Ishikawa (cell line): Measurements from ENCODE around the gene JAML.

ENCODE experiments used
- CEBPB ChIP-seq: IDR thresholded peaks from 2 replicates; pipeline ENCODE4 v1.6.1; 2012
- CREB1 ChIP-seq: IDR thresholded peaks from 2 replicates; pipeline ENCODE4 v1.6.1; 2012; ENCODE audit warnings: low read depth
- EGR1 ChIP-seq: IDR thresholded peaks from 2 replicates; pipeline ENCODE4 v1.6.1; 2012
- EP300 ChIP-seq: IDR thresholded peaks from 2 replicates; pipeline ENCODE4 v1.6.1; 2012; ENCODE audit warnings: borderline replicate concordance
- FOXM1 ChIP-seq: IDR thresholded peaks from 2 replicates; pipeline ENCODE4 v1.6.1; 2012; ENCODE audit warnings: low read depth, borderline replicate concordance
- MAX ChIP-seq: IDR thresholded peaks from 2 replicates; pipeline ENCODE4 v1.6.1; 2012
- NFIC ChIP-seq: IDR thresholded peaks from 2 replicates; pipeline ENCODE4 v1.6.1; 2012
- RAD21 ChIP-seq: IDR thresholded peaks from 2 replicates; pipeline ENCODE4 v1.6.1; 2012; ENCODE audit warnings: low read depth
- REST ChIP-seq: IDR thresholded peaks from 2 replicates; pipeline ENCODE4 v1.6.1; 2012; ENCODE audit warnings: low read depth, mild to moderate bottlenecking
- TAF1 ChIP-seq: IDR thresholded peaks from 2 replicates; pipeline ENCODE4 v1.6.1; 2012; ENCODE audit warnings: low read depth, mild to moderate bottlenecking
- TCF12 ChIP-seq: IDR thresholded peaks from 2 replicates; pipeline ENCODE4 v1.6.1; 2012; ENCODE audit warnings: low read depth
- TEAD4 ChIP-seq: IDR thresholded peaks from 2 replicates; pipeline ENCODE4 v1.6.1; 2012
- USF1 ChIP-seq: IDR thresholded peaks from 2 replicates; pipeline ENCODE4 v1.6.1; 2012
- YY1 ChIP-seq: IDR thresholded peaks from 2 replicates; pipeline ENCODE4 v1.6.1; 2012; ENCODE audit warnings: low read depth
- ZBTB7A ChIP-seq: IDR thresholded peaks from 2 replicates; pipeline ENCODE4 v1.6.1; 2012; ENCODE audit warnings: low read depth

Gene JAML

DNA sequence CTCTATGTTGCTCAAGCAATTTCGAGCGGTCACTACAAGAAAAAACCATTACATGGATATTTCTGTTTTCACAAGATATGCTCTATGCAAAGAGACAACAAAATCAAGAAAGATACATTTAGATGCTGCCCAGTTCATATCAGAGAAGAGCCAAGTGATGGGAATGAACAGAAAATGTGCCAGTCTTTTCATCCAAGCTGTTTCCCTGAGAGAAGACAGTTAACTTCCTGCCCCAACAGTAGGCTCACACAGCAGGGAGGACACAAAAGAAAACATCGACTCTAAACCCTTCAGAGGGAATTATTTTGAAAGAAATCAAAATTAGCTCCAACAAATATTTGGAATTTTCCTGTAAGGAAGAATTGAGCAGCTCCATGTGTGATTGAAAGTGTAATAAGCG lies 11.6 kb downstream of the JAML start:
- no peak for TF ChIP-seq USF1
- no peak for TF ChIP-seq FOXM1

DNA sequence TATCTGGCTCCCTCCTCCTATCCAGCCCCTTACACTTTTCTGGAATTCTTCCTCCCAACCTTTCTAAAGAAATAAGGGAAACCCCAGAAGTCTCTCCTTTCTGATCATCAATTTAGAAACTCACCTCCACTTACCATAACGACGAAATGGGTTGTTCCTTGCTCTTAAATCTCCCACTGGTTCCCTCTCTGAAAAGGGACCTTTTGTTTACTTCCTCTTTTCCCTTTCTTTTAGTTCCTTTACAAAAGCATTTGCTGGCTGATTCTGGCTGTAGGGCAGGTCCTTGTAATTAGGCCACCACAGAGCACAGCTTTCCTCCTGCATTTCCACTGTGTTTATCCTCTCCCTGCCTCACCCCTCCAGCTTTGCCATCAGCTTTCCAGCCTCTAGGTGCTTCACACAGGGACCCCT lies 12.0 kb downstream of the JAML start:
- TF ChIP-seq EGR1 (no peak), EP300 (no peak), CEBPB (no peak), TCF12 (no peak), CREB1 (no peak), TAF1 (no peak), USF1 (no peak), YY1 (no peak), REST (no peak), FOXM1 (no peak), RAD21 (no peak), TEAD4 (no peak)

GRCh38 chr11:118212131-118212725 lies 12.6 kb downstream of the JAML start:
- TF ChIP-seq CREB1 = no peak
- no peak for TF ChIP-seq ZBTB7A
- TF ChIP-seq NFIC = no peak
- TF ChIP-seq TAF1 = no peak
- no peak for TF ChIP-seq RAD21

DNA sequence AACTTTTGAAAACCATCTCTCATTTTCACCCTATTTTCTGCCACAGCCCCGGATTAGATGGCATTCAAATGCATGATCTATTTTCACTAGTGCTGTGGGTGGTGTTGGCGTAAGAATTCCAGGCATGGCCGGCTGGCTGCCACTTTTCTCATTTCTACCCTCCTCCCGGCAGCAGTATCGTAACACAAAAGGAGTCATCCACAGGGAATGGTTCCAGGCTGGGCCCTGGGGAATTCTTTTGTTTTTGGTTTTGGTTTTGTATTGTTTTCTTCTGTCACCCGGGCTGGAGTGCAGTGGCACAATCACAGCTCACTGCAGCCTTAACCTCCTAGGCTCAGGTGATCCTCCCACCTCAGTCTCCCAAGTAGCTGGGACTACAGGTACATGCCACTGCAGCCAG lies 13.8 kb downstream of the JAML start:
- TF ChIP-seq ZBTB7A (no peak), USF1 (no peak), MAX (no peak), YY1 (no peak), NFIC (no peak), TCF12 (no peak), CEBPB (no peak), EP300 (no peak), EGR1 (no peak), CREB1 (no peak), REST (no peak), RAD21 (no peak), TAF1 (no peak), TEAD4 (no peak), FOXM1 (no peak)

GRCh38 chr11:118210323-118210722 lies 14.5 kb downstream of the JAML start:
- TF ChIP-seq ZBTB7A (no peak), TCF12 (no peak), CEBPB (no peak), REST (no peak), FOXM1 (no peak), MAX (no peak)
